Heart left ventricle (tissue), 16 donors: Measurements from ENCODE around the gene PRPF6. TPM values are rescaled to one million over a fixed set of nuclear protein-coding genes. Genes with fewer than 3 reads are reported as not detected.

Experiments used
- ATAC-seq, 4 donors: fragments of 200-7000 bp; cut with Tn5 transposase; one replicate each; pipeline ENCODE4 v1.9.1; 2020 to 2022; ENCODE audit warnings: moderate library complexity in 4 of 4, mild to moderate bottlenecking in 3 of 4, moderate number of reproducible peaks in 1 of 4
- DNase-seq, 5 donors: peaks; one replicate each; pipeline ENCODE4 v3.0.0-alpha.2; 2020
- H3K27ac ChIP-seq, 12 donors: fragments of 200-600 bp; sonication (generic) in 4 of 12; one replicate each; pipeline versions ENCODE4 v1.5.0 to v1.8.0; 2016 to 2022; ENCODE audit warnings: mild to moderate bottlenecking in 2 of 12
- H3K27me3 ChIP-seq, 9 donors: fragments of 200-600 bp; sonication (generic) in 2 of 9; one replicate each; pipeline versions ENCODE4 v1.5.1 to v1.8.0; 2016 to 2022; ENCODE audit warnings: mild to moderate bottlenecking in 3 of 9
- H3K36me3 ChIP-seq, 9 donors: fragments of 200-600 bp; sonication (generic) in 2 of 9; one replicate each; pipeline versions ENCODE4 v1.5.0 to v1.8.0; 2018 to 2022; ENCODE audit warnings: mild to moderate bottlenecking in 2 of 9
- H3K4me1 ChIP-seq, 12 donors: fragments of 200-600 bp; sonication (generic) in 4 of 12; one replicate each; pipeline versions ENCODE4 v1.5.0 to v1.8.0; 2016 to 2022; ENCODE audit warnings: mild to moderate bottlenecking in 3 of 12
- H3K4me3 ChIP-seq, 12 donors: fragments of 200-600 bp; sonication (generic) in 4 of 12; one replicate each; pipeline versions ENCODE4 v1.5.0 to v1.8.0; 2017 to 2022; ENCODE audit warnings: mild to moderate bottlenecking in 9 of 12, moderate library complexity in 4 of 12
- H3K9me3 ChIP-seq, 12 donors: fragments of 200-600 bp; sonication (generic) in 4 of 12; one replicate each; pipeline versions ENCODE4 v1.5.0 to v1.8.0; 2016 to 2022; ENCODE audit warnings: mild to moderate bottlenecking in 1 of 12
- CTCF ChIP-seq, 12 donors: fragments of 200-600 bp; sonication (generic) in 4 of 12; IDR thresholded peaks; one replicate each; pipeline versions ENCODE4 v1.5.0 to v1.8.0; 2018 to 2022; ENCODE audit warnings: antibody characterized with exemption in 12 of 12, mild to moderate bottlenecking in 5 of 12
- POLR2A ChIP-seq, 2 donors: fragments of 450-650 bp; IDR thresholded peaks; one replicate each; pipeline ENCODE4 v1.6.1; 2017; ENCODE audit warnings: antibody characterized with exemption in 2 of 2, mild to moderate bottlenecking in 2 of 2, moderate library complexity in 2 of 2
- WGBS, 4 donors: extraction: QIAGEN DNeasy Blood & Tissue Kit in 2 of 4; methylation state at CpG; one replicate each; pipeline versions ENCODE4 v1.1.5 to v1.1.7; 2013 to 2018; 5-methylcytosine and 5-hydroxymethylcytosine counted together
- intact Hi-C, 10 donors: fragments of 100-400 bp; cut with DNase I; formaldehyde crosslinking; loops; one replicate each; pipeline versions ENCODE4 v1.11.1 to v1.14.2; 2022
- long read RNA-seq, 3 donors: library from polyadenylated mRNA; unstranded; transcript quantifications; one replicate each; pipeline ENCODE4 v2.0.0, GENCODE V29; 2020 to 2021
- polyA plus RNA-seq, 2 donors: library from polyadenylated mRNA; stranded (reverse); fragments of 200-250 nt; gene quantifications; one replicate each; pipeline ENCODE4 v1.2.3, GENCODE V29; 2013
- total RNA-seq, 9 donors: library from RNA; depleted of rRNA in 2 of 9; stranded (reverse); fragments of >200 nt in 2 of 9; fragmentation: NEBNext Ultra II Directional in 3 of 9; extraction: Animal tissue kit (Norgen Biotek cat#: 25700) in 3 of 9; gene quantifications; one replicate each; pipeline versions ENCODE4 v1.1.0 to v1.2.4, GENCODE V29; 2016 to 2023
- donor health status: ischemic (EF 13 %, LVEDD 7.1; RV severe dilation, severe dysfunction).
- donor health status: healthy with polysubstance abuse.
- donor health status: DM: no; HTN: yes; CAD: no.
- donor health status: DM: no; HTN: no; CAD: no.
- donor health status: ischemic (EF 25% LVEDD 6.9; RV normal size, moderate dysfunction).
- donor health status: ischemic (EF 25% LVEDD 5.7; RV mildly dilated, moderate dysfunction).
- donor health status: healthy.
- donor health status: DM: yes; HTN: yes; CAD: no.
- donor health status: ischemic (EF 35%, LVEDD 5.7; RV mildly dilated, moderate dysfunction).
- donor health status: nonischemic (EF 11% LVEDD 7.7; RV severe dilation, severe dysfunction).
- donor health status: DM: yes; HTN: yes; CAD: no.
- donor health status: PGD.
- donor health status: ischemic (EF 29% LVEDD 5.4; RV normal size, mild dysfunction).
- donor health status: nonischemic (EF 23%, LVEDD 6.1; RV moderate dilation, normal function).

The PRPF6 gene, protein sequence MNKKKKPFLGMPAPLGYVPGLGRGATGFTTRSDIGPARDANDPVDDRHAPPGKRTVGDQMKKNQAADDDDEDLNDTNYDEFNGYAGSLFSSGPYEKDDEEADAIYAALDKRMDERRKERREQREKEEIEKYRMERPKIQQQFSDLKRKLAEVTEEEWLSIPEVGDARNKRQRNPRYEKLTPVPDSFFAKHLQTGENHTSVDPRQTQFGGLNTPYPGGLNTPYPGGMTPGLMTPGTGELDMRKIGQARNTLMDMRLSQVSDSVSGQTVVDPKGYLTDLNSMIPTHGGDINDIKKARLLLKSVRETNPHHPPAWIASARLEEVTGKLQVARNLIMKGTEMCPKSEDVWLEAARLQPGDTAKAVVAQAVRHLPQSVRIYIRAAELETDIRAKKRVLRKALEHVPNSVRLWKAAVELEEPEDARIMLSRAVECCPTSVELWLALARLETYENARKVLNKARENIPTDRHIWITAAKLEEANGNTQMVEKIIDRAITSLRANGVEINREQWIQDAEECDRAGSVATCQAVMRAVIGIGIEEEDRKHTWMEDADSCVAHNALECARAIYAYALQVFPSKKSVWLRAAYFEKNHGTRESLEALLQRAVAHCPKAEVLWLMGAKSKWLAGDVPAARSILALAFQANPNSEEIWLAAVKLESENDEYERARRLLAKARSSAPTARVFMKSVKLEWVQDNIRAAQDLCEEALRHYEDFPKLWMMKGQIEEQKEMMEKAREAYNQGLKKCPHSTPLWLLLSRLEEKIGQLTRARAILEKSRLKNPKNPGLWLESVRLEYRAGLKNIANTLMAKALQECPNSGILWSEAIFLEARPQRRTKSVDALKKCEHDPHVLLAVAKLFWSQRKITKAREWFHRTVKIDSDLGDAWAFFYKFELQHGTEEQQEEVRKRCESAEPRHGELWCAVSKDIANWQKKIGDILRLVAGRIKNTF
- total RNA-seq (10 to 100 TPM; 41.4 to 62.6 (median 47.6) TPM), polyA plus RNA-seq (10 to 100 TPM; 31.0 to 58.5 TPM)
- long read RNA-seq, donor 1, transcript PRPF6-201 (21 exons, 3,044 nt): major isoform, 108 of 166 reads
- long read RNA-seq, donor 1, partial matches to known transcripts: 44 of 166 reads
- long read RNA-seq, donor 1, other reads (novel, unspliced or antisense): 14 of 166 reads
- long read RNA-seq, donor 2, transcript PRPF6-201 (21 exons, 3,044 nt): major isoform, 464 of 586 reads
- long read RNA-seq, donor 2, partial matches to known transcripts: 77 of 586 reads
- long read RNA-seq, donor 2, other reads (novel, unspliced or antisense): 45 of 586 reads
- long read RNA-seq, donor 3, transcript PRPF6-201 (21 exons, 3,044 nt): major isoform, 140 of 198 reads
- long read RNA-seq, donor 3, partial matches to known transcripts: 46 of 198 reads
- long read RNA-seq, donor 3, other reads (novel, unspliced or antisense): 12 of 198 reads

DNA sequence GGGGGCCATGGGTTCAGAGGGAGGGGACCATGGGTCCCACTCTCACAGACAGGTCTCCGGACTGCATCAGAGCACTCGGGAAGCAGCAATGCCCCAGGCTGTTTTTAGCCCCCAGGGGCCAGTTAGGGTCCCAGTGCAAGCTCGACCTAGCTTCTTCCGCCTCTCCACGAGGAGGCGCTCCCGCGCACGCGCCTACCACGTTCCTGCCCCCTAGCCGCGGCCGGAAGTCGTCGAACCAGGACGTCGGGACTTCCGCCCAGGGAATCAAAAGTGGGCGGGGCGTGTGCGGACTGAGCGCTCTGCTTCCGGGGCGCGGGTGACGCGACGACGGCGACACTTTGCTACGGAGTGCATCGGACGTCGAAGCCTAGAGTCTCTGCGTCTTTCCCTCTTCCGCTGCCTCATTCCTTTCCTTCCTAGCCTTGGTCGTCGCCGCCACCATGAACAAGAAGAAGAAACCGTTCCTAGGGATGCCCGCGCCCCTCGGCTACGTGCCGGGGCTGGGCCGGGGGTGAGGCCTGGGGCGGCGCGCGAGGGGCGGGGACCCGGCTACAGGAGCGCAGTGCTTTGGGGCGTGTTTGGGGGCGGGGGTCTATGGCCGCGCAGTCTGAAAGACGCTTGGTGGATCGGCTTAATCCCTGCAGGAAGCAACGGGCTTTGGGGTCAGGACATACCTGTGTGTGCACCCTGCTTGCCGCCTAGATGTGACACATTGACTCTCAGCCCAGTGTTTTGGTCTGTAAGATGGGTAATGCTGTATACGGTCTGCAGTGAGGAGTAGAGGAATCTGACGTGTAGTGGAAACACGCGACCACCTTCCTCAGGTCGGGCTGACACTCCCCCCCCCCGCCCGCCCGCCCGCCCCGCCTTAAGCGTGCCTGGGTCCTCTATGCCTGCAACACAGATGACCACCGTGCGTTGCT, at the start of gene PRPF6:
Gene PRPF6, plus strand, starts transcription at position 327 of the 923 bp plus-strand sequence. Its CDS starts 114 bp downstream, at position 441.
- ATAC-seq (peak; percentile 88 to 94 (median 90)), DNase-seq (peak; percentile 95 to 98 (median 97))
- H3K36me3 ChIP-seq: peaks cover 2 to 37% (median 31%) of the 10 kb centered on the region in 9 donors
- WGBS, 4 donors: 0 to 1% (median 1%) methylated on average over 46 to 75 of the region's 75 CpGs
- intact Hi-C loops: loop anchor here in 8 of 10 donors (2.0 to 10.0 kb wide), 8 partner anchors 41 to 141 kb away; partner anchors contain the start of genes C20orf204 (in 4 of the 8) and TCEA2 (in 1 of the 8)
- no peaks in the 10 kb centered on the region for H3K27me3 ChIP-seq
- TF ChIP-seq POLR2A (IDR thresholded peaks at IDR 0.05) (peak in 1 of 2 donors; percentile 72), CTCF (IDR thresholded peaks at IDR 0.05) (peak; percentile 66 to 98 (median 89))
- peak within 1 kb of the TSS; percentile 53 to 93 (median 86) for H3K27ac ChIP-seq
- peak within 1 kb of the TSS; percentile 73 to 100 (median 93) for H3K4me3 ChIP-seq
- no peaks in the 10 kb centered on the region for H3K9me3 ChIP-seq
- H3K4me1 ChIP-seq: peaks cover 7 to 45% (median 35%) of the 10 kb centered on the region in 12 donors

DNA sequence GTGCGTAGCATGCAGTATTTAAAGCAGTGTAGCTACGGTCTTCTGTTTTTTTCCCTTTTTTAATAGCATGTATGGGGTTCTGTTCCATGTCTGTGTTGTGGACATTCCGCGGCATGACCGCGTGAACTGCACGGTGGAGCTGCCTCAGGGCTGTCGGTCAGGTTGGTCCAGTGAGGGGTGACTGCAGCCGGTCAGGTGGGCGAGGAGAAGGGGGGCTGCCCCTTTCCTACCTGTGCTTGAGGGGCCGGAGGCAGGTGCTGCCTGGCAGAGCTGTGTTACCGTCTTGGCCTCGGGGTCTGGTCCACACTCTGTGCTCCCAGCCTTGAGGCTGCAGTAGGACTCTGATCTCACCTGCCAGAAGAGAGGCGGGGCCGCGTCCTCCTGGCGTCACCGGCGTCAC, 49.2 kb upstream of the PRPF6 start:
- Histone ChIP-seq H3K4me3 (no peak overlapping the region), H3K9me3 (no peaks in the 10 kb centered on the region), H3K36me3 (peaks cover 6 to 95% (median 75%) of the 10 kb centered on the region in 9 donors), H3K27me3 (no peaks in the 10 kb centered on the region), H3K4me1 (peaks cover 0 to 19% (median 4%) of the 10 kb centered on the region in 12 donors), H3K27ac (peak overlapping the region in 6 of 12 donors; percentile 44 to 81 (median 60))
- WGBS, 4 donors: 90 to 94% (median 92%) methylated on average over 18 to 19 of the region's 19 CpGs
- intact Hi-C loops: no loop called here
- ATAC-seq (peak in 1 of 4 donors; percentile 3), DNase-seq (peak in 2 of 5 donors; percentile 30 to 40)
- TF ChIP-seq CTCF (IDR thresholded peaks at IDR 0.05) (no peak), POLR2A (IDR thresholded peaks at IDR 0.05) (no peak)

GRCh38 chr20:63932606-63933160, 48.2 kb upstream of the PRPF6 start:
- no peak for TF ChIP-seq POLR2A (IDR thresholded peaks at IDR 0.05)
- no peak for TF ChIP-seq CTCF (IDR thresholded peaks at IDR 0.05)
- Histone ChIP-seq H3K27ac (peak overlapping the region in 1 of 12 donors; percentile 81), H3K27me3 (no peaks in the 10 kb centered on the region), H3K4me1 (peaks cover 0 to 19% (median 4%) of the 10 kb centered on the region in 12 donors), H3K9me3 (no peaks in the 10 kb centered on the region), H3K36me3 (peaks cover 6 to 94% (median 80%) of the 10 kb centered on the region in 9 donors), H3K4me3 (no peak overlapping the region)
- DNase-seq (peak in 2 of 5 donors; percentile 23 to 39), ATAC-seq (no peak)
- WGBS, 4 donors: 89 to 94% (median 91%) methylated on average over 9 to 17 of the region's 17 CpGs
- intact Hi-C loops: no loop called here
